ENCODE results near the gene ATP13A3.

DNA sequence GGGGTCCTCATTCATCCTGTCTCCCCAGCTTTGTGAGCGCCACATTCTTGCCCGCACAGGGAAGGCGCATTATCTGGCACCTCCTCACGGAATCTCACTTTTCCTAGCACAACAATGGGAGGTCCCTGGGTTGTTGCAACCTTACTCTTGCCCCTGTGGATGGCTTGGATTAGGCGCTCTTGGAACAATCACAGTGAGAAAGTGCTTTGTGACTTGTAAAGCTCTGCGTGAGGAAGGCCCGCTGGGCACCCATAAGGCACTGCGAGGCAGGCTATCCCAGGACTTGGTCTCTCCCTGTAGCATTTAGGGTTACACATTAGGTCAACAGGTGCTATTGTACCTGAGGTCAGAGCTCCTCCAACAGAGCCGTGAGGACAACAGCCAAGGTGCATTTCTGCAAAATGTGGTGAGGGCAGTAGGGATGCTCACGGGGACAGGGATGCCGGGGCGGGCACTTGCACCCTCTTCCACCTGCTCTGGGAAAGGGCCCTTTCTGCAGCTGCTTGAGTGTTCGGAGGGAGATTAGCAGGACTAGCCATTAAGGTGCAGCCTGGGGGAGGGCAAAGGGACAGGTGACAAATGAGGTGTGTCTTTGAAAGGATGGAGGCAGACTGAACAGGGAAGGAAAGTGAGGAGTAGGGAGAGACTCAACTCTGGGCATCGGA is 103.4 kb downstream of the ATP13A3 start:
- TF ChIP-seq, protein P1, sequence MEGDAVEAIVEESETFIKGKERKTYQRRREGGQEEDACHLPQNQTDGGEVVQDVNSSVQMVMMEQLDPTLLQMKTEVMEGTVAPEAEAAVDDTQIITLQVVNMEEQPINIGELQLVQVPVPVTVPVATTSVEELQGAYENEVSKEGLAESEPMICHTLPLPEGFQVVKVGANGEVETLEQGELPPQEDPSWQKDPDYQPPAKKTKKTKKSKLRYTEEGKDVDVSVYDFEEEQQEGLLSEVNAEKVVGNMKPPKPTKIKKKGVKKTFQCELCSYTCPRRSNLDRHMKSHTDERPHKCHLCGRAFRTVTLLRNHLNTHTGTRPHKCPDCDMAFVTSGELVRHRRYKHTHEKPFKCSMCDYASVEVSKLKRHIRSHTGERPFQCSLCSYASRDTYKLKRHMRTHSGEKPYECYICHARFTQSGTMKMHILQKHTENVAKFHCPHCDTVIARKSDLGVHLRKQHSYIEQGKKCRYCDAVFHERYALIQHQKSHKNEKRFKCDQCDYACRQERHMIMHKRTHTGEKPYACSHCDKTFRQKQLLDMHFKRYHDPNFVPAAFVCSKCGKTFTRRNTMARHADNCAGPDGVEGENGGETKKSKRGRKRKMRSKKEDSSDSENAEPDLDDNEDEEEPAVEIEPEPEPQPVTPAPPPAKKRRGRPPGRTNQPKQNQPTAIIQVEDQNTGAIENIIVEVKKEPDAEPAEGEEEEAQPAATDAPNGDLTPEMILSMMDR (IDR thresholded peaks at IDR 0.05; ENCODE audit: insufficient read depth, low read depth, low read length), result no peak
- no peak for TF ChIP-seq EZH2 (IDR thresholded peaks at IDR 0.05; ENCODE audit: insufficient read depth, low read length)
